Right atrium auricular region (tissue), 2 donors: Measurements from ENCODE around the gene RRH. TPM values are rescaled to one million over a fixed set of nuclear protein-coding genes. Genes with fewer than 3 reads are reported as not detected.

Source experiments
- DNase-seq: peaks from one replicate; pipeline ENCODE4 v3.0.0-alpha.2; 2019; ENCODE audit warnings: low spot score
- H3K27ac ChIP-seq, 2 donors: fragments of 200-600 bp; sonication (generic); 1 replicate in 1 of 2; 2 replicates in 1 of 2; pipeline ENCODE4 v1.5.1; 2016 to 2019
- H3K27me3 ChIP-seq, 2 donors: fragments of 200-600 bp; sonication (generic); one replicate each; pipeline versions ENCODE4 v1.5.1 to v1.6.0; 2017 to 2019
- H3K36me3 ChIP-seq: fragments of 200-600 bp; sonication (generic); one replicate; pipeline ENCODE4 v1.5.1; 2016
- H3K4me1 ChIP-seq, 2 donors: fragments of 200-600 bp; sonication (generic); one replicate each; pipeline versions ENCODE4 v1.5.1 to v1.6.0; 2017 to 2019
- H3K4me3 ChIP-seq, 2 donors: fragments of 200-600 bp; sonication (generic); 1 replicate in 1 of 2; 2 replicates in 1 of 2; pipeline ENCODE4 v1.5.1; 2017 to 2019; ENCODE audit warnings: mild to moderate bottlenecking in 1 of 2, moderate library complexity in 1 of 2
- H3K9me3 ChIP-seq, 2 donors: fragments of 200-600 bp; sonication (generic); one replicate each; pipeline ENCODE4 v1.5.1; 2019
- total RNA-seq, 2 donors: library from RNA; depleted of rRNA; stranded (reverse); fragments of >200 nt; gene quantifications; one replicate each; pipeline ENCODE4 v1.1.0, GENCODE V29; 2016
- TF ChIP-seq, protein P1 (sequence below), 2 donors: fragments of 200-600 bp; sonication (generic); IDR thresholded peaks; one replicate each; pipeline ENCODE4 v1.5.1; 2019; ENCODE audit warnings: antibody characterized with exemption in 2 of 2

Gene RRH
- total RNA-seq, 2 donors from 2014 or later = not detected

- Histone ChIP-seq H3K27ac (peak overlapping the region in 1 of 2 donors; percentile 18), H3K4me1 (no peaks in the 10 kb centered on the region), H3K4me3 (peak overlapping the region; percentile 7 to 30), H3K36me3 (no peaks in the 10 kb centered on the region), H3K9me3 (peaks cover 0 to 4% of the 10 kb centered on the region in 2 donors), H3K27me3 (no peaks in the 10 kb centered on the region)
- TF ChIP-seq, protein P1, sequence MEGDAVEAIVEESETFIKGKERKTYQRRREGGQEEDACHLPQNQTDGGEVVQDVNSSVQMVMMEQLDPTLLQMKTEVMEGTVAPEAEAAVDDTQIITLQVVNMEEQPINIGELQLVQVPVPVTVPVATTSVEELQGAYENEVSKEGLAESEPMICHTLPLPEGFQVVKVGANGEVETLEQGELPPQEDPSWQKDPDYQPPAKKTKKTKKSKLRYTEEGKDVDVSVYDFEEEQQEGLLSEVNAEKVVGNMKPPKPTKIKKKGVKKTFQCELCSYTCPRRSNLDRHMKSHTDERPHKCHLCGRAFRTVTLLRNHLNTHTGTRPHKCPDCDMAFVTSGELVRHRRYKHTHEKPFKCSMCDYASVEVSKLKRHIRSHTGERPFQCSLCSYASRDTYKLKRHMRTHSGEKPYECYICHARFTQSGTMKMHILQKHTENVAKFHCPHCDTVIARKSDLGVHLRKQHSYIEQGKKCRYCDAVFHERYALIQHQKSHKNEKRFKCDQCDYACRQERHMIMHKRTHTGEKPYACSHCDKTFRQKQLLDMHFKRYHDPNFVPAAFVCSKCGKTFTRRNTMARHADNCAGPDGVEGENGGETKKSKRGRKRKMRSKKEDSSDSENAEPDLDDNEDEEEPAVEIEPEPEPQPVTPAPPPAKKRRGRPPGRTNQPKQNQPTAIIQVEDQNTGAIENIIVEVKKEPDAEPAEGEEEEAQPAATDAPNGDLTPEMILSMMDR (IDR thresholded peaks at IDR 0.05) = no peak
- DNase-seq = no peak
These were observed 26.5 kb upstream of the RRH start for GRCh38 chr4:109801099-109801789.

- Histone ChIP-seq H3K27ac (peak within 1 kb of the TSS in 1 of 2 donors; percentile 18), H3K4me1 (no peaks in the 10 kb centered on the region), H3K9me3 (no peaks in the 10 kb centered on the region), H3K4me3 (peak within 1 kb of the TSS; percentile 7 to 30), H3K36me3 (no peaks in the 10 kb centered on the region), H3K27me3 (no peaks in the 10 kb centered on the region)
- TF ChIP-seq, protein P1 (IDR thresholded peaks at IDR 0.05) = no peak
- DNase-seq = no peak
These were observed 25.9 kb upstream of the RRH start, which contains the start of gene CFI for GRCh38 chr4:109801895-109802319. Gene CFI (minus strand): TSS chr4:109801999. CDS start chr4:109801971, 28 bp downstream.

DNA sequence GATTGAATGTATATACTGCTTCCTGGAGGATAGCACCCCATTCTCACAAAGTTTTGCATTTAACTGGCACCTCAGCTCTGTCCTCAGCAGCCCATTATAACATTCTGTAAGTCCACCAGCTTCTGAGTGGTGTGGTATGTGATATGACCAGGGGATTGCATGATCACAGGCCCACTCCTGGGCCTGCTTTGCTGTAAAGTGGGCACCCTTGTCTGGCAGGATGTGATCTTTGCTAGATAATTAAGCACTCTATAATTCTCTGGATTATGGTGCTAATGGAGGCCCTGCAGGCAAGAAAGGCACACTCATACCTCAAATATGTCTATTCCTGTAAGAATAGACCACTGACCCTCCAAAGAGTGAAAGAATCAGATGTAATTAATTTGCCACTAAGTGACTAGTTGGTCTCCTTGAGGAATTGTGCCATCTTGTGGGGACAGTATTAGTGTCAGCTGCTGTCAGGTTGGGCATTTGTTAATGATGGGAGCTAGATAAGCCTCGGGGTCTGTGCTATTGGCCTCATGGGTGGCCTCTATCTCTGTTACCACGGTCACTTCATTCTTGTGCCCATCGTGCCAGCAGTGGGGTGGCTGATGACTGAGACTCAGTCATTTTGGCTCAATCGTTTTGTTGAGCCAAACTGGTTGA, 23.7 kb upstream of the RRH start:
- TF ChIP-seq, protein P1 (IDR thresholded peaks at IDR 0.05) = peak in 1 of 2 donors; percentile 53
- H3K4me3 ChIP-seq = no peak overlapping the region
- no peaks in the 10 kb centered on the region for H3K9me3 ChIP-seq
- H3K4me1 ChIP-seq = no peaks in the 10 kb centered on the region
- no peaks in the 10 kb centered on the region for H3K27me3 ChIP-seq
- DNase-seq = no peak
- H3K27ac ChIP-seq = no peak overlapping the region
- no peaks in the 10 kb centered on the region for H3K36me3 ChIP-seq

DNA sequence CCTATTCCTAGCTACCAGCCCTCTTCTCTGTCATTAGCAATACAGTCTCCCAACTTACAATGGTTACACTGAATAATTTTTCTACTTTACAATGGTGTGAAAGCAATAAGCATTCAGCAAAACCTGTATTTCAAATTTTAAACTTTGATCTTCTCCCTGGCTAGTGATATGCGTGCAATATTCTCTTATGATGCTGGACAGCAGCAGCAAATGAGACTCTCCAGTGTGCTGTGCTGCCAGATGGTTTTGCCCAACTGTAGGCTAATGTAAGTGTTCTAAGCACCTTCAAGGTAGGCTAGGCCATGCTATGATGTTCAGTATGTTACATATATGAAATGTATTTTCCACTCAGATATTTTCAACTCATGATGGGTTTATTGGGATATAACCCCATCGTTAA, 18.1 kb upstream of the RRH start:
- Histone ChIP-seq H3K4me1 (no peaks in the 10 kb centered on the region), H3K36me3 (no peaks in the 10 kb centered on the region), H3K9me3 (no peaks in the 10 kb centered on the region), H3K27ac (no peak overlapping the region), H3K4me3 (no peak overlapping the region), H3K27me3 (no peaks in the 10 kb centered on the region)
- no peak for DNase-seq
- TF ChIP-seq, protein P1 (IDR thresholded peaks at IDR 0.05) = no peak

DNA sequence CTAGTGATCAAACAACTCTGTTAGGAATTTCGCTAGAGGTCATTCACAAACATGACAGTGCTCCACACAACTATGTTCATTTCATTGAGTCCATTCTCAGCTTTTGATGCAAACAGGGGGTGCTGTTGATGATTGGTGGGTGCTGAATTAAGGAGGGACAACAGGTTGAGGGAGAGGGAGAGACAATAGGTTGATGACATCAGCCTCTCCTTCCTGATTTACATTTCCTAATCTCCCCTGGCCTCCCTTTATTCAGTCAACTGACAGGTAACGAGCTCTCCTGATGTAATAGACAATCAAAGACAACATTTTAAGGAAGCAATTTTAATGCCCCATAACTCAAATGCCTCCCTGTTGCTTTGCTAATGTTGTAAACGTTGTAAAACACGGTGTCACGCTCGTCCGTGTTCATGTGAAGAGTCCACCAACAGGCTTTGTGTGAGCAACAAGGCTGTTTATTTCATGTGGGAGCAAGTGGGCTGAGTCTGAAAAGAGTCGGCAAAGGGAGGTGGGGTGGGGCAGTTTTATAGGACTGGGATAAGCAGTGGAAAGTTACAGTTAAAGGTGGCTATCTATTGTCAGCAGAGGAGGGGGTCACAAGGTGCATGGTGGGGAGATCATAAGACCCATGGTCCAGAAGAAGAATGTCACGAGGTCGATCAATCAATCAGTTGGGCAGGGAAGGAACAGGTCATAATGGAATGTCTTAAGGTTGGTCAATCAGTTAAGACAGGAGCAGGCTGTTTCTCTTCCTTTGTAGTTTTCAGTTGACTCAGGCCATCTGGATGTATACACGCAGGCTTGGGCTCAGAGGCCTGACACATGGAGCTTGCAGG, 17.0 kb upstream of the RRH start:
- DNase-seq = no peak
- Histone ChIP-seq H3K27me3 (no peaks in the 10 kb centered on the region), H3K9me3 (no peaks in the 10 kb centered on the region), H3K36me3 (no peaks in the 10 kb centered on the region), H3K4me3 (no peak overlapping the region), H3K4me1 (no peaks in the 10 kb centered on the region), H3K27ac (no peak overlapping the region)
- TF ChIP-seq, protein P1 (IDR thresholded peaks at IDR 0.05) = no peak
